ENCODE measurements around the gene NXPH2. TPM values are rescaled to one million over a fixed set of nuclear protein-coding genes. Genes with fewer than 3 reads are reported as not detected.
"Not testable (repeated sequence)": the region's sequence is repeated elsewhere in the genome, so short reads cannot be mapped to it uniquely, and the experiment has no call there.

NXPH2 gene
- total RNA-seq, 2 experiments from 2014 or later, result not detected

DNA sequence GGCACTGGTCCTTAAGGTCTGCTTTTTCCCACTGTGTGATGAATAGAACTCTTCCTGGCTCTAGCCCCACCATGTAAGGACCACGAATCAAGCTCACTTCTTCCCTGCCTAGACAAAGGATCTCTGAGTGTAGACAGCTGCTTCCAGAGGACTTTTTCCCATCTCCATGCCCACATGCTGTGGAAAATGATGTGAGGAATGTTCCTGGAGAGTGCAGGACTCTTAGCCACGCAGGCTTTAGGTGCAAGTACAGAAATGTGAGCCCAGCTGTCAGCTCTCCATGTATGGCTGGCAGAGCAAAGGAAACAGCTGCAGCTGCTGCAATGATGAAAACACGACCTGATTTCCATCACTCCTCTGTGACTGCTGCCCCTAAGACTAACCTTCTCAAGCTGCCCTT is 35.5 kb downstream of the NXPH2 start:
- H3K4me1 Mint-ChIP-seq (ENCODE audit: low read depth), result no peaks in the 10 kb centered on the region
- intact Hi-C loops (cut with DNase I, micrococcal nuclease), result no loop called here
- CTCF ChIA-PET, result no interaction called here
- Histone ChIP-seq H3K9me3 (ENCODE audit: control insufficient read depth in 1 of 2, insufficient read depth in 1 of 2, low read length in 2 of 2) (no peaks in the 10 kb centered on the region), H3K4me1 (ENCODE audit: insufficient read depth, low read length) (no peaks in the 10 kb centered on the region), H3K27ac (ENCODE audit: low read depth in 1 of 2, low read length in 2 of 2) (no peak overlapping the region), H3K27me3 (ENCODE audit: control insufficient read depth in 1 of 2, insufficient read depth in 2 of 2, low read length in 2 of 2) (no peaks in the 10 kb centered on the region), H3K4me3 (ENCODE audit: low read length) (no peak overlapping the region), H3K36me3 (ENCODE audit: insufficient read depth, low read length) (no peaks in the 10 kb centered on the region)
- TF ChIP-seq, protein P1, sequence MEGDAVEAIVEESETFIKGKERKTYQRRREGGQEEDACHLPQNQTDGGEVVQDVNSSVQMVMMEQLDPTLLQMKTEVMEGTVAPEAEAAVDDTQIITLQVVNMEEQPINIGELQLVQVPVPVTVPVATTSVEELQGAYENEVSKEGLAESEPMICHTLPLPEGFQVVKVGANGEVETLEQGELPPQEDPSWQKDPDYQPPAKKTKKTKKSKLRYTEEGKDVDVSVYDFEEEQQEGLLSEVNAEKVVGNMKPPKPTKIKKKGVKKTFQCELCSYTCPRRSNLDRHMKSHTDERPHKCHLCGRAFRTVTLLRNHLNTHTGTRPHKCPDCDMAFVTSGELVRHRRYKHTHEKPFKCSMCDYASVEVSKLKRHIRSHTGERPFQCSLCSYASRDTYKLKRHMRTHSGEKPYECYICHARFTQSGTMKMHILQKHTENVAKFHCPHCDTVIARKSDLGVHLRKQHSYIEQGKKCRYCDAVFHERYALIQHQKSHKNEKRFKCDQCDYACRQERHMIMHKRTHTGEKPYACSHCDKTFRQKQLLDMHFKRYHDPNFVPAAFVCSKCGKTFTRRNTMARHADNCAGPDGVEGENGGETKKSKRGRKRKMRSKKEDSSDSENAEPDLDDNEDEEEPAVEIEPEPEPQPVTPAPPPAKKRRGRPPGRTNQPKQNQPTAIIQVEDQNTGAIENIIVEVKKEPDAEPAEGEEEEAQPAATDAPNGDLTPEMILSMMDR (IDR thresholded peaks at IDR 0.05), result no peak
- ATAC-seq (ENCODE audit: poor library complexity) (no peak), DNase-seq (no peak)
- no peaks in the 10 kb centered on the region for H3K36me3 Mint-ChIP-seq (ENCODE audit: low read depth)
- H3K9me3 Mint-ChIP-seq, result no peaks in the 10 kb centered on the region
- no peak overlapping the region for H3K4me3 Mint-ChIP-seq
- H3K27me3 Mint-ChIP-seq, result no peaks in the 10 kb centered on the region
- POLR2A ChIA-PET, result no interaction called here
- no peak overlapping the region for H3K27ac Mint-ChIP-seq

DNA sequence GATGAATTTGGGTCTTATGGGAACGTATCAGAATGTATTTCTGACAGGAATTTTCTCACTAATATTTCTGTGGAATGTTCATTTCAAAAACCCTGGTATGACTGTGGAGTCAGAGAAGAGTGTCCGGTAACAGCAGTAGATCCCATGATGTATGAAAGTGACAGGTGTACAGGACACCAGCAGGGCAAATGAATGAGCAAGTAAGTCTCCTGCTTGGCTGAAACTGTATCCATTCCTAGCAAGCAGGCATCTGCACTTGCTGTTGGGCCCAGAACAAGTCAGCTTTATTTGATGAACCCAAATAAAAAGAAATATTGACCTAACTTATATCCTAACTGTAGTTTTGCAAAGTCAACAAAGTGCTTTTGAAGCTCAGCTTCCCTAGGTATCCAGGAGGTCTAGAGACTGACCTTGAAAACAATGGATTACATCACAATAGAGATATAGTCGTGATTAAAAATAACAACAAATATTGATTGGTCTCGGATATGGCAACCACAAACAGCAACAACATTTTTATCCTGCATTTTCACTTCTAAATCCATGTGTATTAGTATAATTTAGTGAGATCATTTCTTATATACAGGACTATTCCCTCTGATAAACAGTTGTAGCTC is 37.6 kb downstream of the NXPH2 start:
- TF ChIP-seq, protein P1 (IDR thresholded peaks at IDR 0.05), result no peak
- Histone ChIP-seq H3K27me3 (ENCODE audit: control insufficient read depth in 1 of 2, insufficient read depth in 2 of 2, low read length in 2 of 2) (no peaks in the 10 kb centered on the region), H3K4me1 (ENCODE audit: insufficient read depth, low read length) (no peaks in the 10 kb centered on the region), H3K9me3 (ENCODE audit: control insufficient read depth in 1 of 2, insufficient read depth in 1 of 2, low read length in 2 of 2) (no peaks in the 10 kb centered on the region), H3K4me3 (ENCODE audit: low read length) (no peak overlapping the region), H3K27ac (ENCODE audit: low read depth in 1 of 2, low read length in 2 of 2) (no peak overlapping the region), H3K36me3 (ENCODE audit: insufficient read depth, low read length) (no peaks in the 10 kb centered on the region)
- H3K27ac Mint-ChIP-seq, result no peak overlapping the region
- H3K4me1 Mint-ChIP-seq (ENCODE audit: low read depth), result no peaks in the 10 kb centered on the region
- no peak overlapping the region for H3K4me3 Mint-ChIP-seq
- no peak for DNase-seq
- H3K27me3 Mint-ChIP-seq, result no peaks in the 10 kb centered on the region
- ChIA-PET CTCF (no interaction called here), POLR2A (no interaction called here)
- ATAC-seq (ENCODE audit: poor library complexity), result no peak
- H3K9me3 Mint-ChIP-seq, result no peaks in the 10 kb centered on the region
- intact Hi-C loops (cut with DNase I, micrococcal nuclease), result no loop called here
- H3K36me3 Mint-ChIP-seq (ENCODE audit: low read depth), result no peaks in the 10 kb centered on the region

DNA sequence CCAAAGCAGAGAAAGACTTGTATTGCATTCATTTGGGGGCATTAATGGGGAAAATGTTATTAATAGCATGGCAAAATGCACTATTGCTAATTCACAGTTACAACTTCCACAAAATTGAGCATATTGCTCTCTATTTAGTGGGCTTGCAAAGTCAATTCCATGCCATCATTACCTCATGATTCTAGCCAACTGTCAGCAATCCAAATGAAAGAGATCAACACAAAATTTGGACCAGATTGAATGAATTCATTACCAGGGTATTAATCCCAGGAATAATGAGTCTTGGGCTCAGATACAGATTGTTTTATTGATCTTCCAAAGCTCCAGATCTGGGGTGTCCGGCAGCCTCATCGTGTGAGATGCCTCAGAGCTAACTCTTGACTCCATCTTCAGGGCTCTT is 38.3 kb downstream of the NXPH2 start:
- Histone ChIP-seq H3K27me3 (ENCODE audit: control insufficient read depth in 1 of 2, insufficient read depth in 2 of 2, low read length in 2 of 2) (no peaks in the 10 kb centered on the region), H3K36me3 (ENCODE audit: insufficient read depth, low read length) (no peaks in the 10 kb centered on the region), H3K4me1 (ENCODE audit: insufficient read depth, low read length) (no peaks in the 10 kb centered on the region), H3K27ac (ENCODE audit: low read depth in 1 of 2, low read length in 2 of 2) (no peak overlapping the region), H3K9me3 (ENCODE audit: control insufficient read depth in 1 of 2, insufficient read depth in 1 of 2, low read length in 2 of 2) (no peaks in the 10 kb centered on the region), H3K4me3 (ENCODE audit: low read length) (no peak overlapping the region)
- TF ChIP-seq, protein P1 (IDR thresholded peaks at IDR 0.05), result no peak
- Mint-ChIP-seq H3K9me3 (peaks cover 3% of the 10 kb centered on the region), H3K4me3 (no peak overlapping the region), H3K27ac (no peak overlapping the region), H3K27me3 (no peaks in the 10 kb centered on the region), H3K36me3 (ENCODE audit: low read depth) (no peaks in the 10 kb centered on the region), H3K4me1 (ENCODE audit: low read depth) (no peaks in the 10 kb centered on the region)
- POLR2A ChIA-PET, result no interaction called here
- ATAC-seq (ENCODE audit: poor library complexity), result no peak
- CTCF ChIA-PET, result no interaction called here
- intact Hi-C loops (cut with DNase I, micrococcal nuclease), result no loop called here
- DNase-seq, result no peak

DNA sequence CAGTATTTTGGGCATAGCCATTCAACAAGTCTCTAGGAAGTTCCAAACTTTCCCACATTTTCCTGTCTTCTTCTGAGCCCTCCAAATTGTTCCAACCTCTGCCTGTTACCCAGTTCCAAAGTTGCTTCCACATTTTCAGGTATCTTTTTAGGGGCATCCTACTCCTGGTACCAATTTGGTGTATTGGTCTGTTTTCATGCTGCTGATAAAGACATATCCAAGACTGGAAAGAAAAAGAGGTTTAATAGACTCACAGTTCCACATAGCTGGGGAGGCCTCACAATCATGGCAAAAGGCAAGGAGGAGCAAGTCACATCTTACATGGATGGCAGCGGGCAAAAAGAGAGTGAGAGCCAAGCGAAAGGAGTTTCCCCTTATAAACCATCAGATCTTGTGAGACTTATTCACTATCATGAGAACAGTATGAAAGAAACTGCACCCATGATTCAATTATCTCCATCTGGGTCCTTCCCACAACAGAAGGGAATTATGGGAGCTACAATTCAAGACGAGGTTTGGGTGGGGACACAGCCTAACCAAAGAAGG is 43.1 kb downstream of the NXPH2 start:
- H3K9me3 ChIP-seq (ENCODE audit: control insufficient read depth in 1 of 2, insufficient read depth in 1 of 2, low read length in 2 of 2); H3K4me3 ChIP-seq (ENCODE audit: low read length); ATAC-seq (ENCODE audit: poor library complexity); DNase-seq; CTCF ChIA-PET; POLR2A ChIA-PET; H3K27ac ChIP-seq (ENCODE audit: low read depth in 1 of 2, low read length in 2 of 2); H3K36me3 Mint-ChIP-seq (ENCODE audit: low read depth); H3K4me1 Mint-ChIP-seq (ENCODE audit: low read depth); H3K27me3 ChIP-seq (ENCODE audit: control insufficient read depth in 1 of 2, insufficient read depth in 2 of 2, low read length in 2 of 2); H3K27ac Mint-ChIP-seq; intact Hi-C loops (cut with DNase I, micrococcal nuclease); H3K36me3 ChIP-seq (ENCODE audit: insufficient read depth, low read length); H3K4me1 ChIP-seq (ENCODE audit: insufficient read depth, low read length); H3K4me3 Mint-ChIP-seq; H3K27me3 Mint-ChIP-seq: not testable (repeated sequence)
- H3K9me3 Mint-ChIP-seq, result peaks cover 16% of the 10 kb centered on the region
